OCI-LY7 (cell line): ENCODE measurements around the gene LRRC2.

ENCODE experiments used
- EZH2phosphoT487 ChIP-seq: fragments of 200-600 bp; sonication (generic); IDR thresholded peaks from 2 replicates; pipeline ENCODE4 v1.6.1; 2018; ENCODE audit warnings: low read depth, borderline replicate concordance, mild to moderate bottlenecking, mixed run types, antibody characterized with exemption, low read length, moderate library complexity, mixed read lengths
- TF ChIP-seq, protein P1 (sequence below): fragments of 200-600 bp; sonication (generic); conservative IDR thresholded peaks from 2 replicates; pipeline ENCODE4 v1.5.1; 2014; ENCODE audit warnings: mild to moderate bottlenecking, antibody characterized with exemption, low read length, moderate library complexity, mixed read lengths

GRCh38 chr3:46603446-46604046 is 37.4 kb upstream of the LRRC2 start:
- TF ChIP-seq, protein P1, sequence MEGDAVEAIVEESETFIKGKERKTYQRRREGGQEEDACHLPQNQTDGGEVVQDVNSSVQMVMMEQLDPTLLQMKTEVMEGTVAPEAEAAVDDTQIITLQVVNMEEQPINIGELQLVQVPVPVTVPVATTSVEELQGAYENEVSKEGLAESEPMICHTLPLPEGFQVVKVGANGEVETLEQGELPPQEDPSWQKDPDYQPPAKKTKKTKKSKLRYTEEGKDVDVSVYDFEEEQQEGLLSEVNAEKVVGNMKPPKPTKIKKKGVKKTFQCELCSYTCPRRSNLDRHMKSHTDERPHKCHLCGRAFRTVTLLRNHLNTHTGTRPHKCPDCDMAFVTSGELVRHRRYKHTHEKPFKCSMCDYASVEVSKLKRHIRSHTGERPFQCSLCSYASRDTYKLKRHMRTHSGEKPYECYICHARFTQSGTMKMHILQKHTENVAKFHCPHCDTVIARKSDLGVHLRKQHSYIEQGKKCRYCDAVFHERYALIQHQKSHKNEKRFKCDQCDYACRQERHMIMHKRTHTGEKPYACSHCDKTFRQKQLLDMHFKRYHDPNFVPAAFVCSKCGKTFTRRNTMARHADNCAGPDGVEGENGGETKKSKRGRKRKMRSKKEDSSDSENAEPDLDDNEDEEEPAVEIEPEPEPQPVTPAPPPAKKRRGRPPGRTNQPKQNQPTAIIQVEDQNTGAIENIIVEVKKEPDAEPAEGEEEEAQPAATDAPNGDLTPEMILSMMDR, result no peak
- no peak for TF ChIP-seq EZH2phosphoT487
